Osteoblast (primary cell): ENCODE measurements around the gene KAT7. TPM values are rescaled to one million over a fixed set of nuclear protein-coding genes. Genes with fewer than 3 reads are reported as not detected.

Experiments
- DNase-seq: peaks from one replicate; pipeline ENCODE4 v3.0.0; 2011; ENCODE audit warnings: low spot score, mixed read lengths; ENCODE audit not compliant: insufficient read length; ENCODE audit errors: missing footprints
- H2AFZ ChIP-seq: 2 replicates; pipeline ENCODE4 v1.6.0; 2011; ENCODE audit warnings: mild to moderate bottlenecking, low read length
- H3K27ac ChIP-seq: 2 replicates; pipeline ENCODE4 v1.5.1; 2011; ENCODE audit warnings: mild to moderate bottlenecking, low read depth, low read length, moderate library complexity
- H3K27me3 ChIP-seq: 2 replicates; pipeline ENCODE4 v1.6.0; 2012; ENCODE audit warnings: mild to moderate bottlenecking, control low read depth, inconsistent platforms, low read length, moderate library complexity; ENCODE audit not compliant: insufficient read depth
- H3K36me3 ChIP-seq: 2 replicates; pipeline ENCODE4 v1.5.1; 2011; ENCODE audit warnings: mild to moderate bottlenecking, low read length, control low read depth, moderate library complexity; ENCODE audit not compliant: insufficient read depth
- H3K4me1 ChIP-seq: 2 replicates; pipeline ENCODE4 v1.5.1; 2011; ENCODE audit warnings: mild to moderate bottlenecking, low read length, control low read depth, moderate library complexity; ENCODE audit not compliant: insufficient read depth
- H3K4me2 ChIP-seq: 2 replicates; pipeline ENCODE4 v1.6.0; 2011; ENCODE audit warnings: mild to moderate bottlenecking, low read length; ENCODE audit not compliant: insufficient read depth
- H3K4me3 ChIP-seq: fragments of 200-600 bp; sonication (generic); 3 replicates; pipeline ENCODE4 v1.5.1; 2012; ENCODE audit warnings: mild to moderate bottlenecking, low read length, inconsistent platforms; ENCODE audit not compliant: insufficient read depth
- H3K79me2 ChIP-seq: 2 replicates; pipeline ENCODE4 v1.6.0; 2012; ENCODE audit warnings: mild to moderate bottlenecking, low read length, control low read depth, inconsistent platforms; ENCODE audit not compliant: insufficient read depth
- H3K9me3 ChIP-seq: 2 replicates; pipeline ENCODE4 v1.5.1; 2011; ENCODE audit warnings: low read depth, low read length, control low read depth
- H4K20me1 ChIP-seq: 2 replicates; pipeline ENCODE4 v1.6.0; 2012; ENCODE audit warnings: mild to moderate bottlenecking, low read length, control low read depth; ENCODE audit not compliant: insufficient read depth
- total RNA-seq: library from RNA; depleted of rRNA; stranded (reverse); fragments of >200 nt; gene quantifications from 2 replicates; pipeline ENCODE4 v1.2.3, GENCODE V29; 2012
- TF ChIP-seq, protein P1 (sequence below): IDR thresholded peaks from 2 replicates; pipeline ENCODE4 v1.5.1; 2011; ENCODE audit warnings: mild to moderate bottlenecking, low read depth, low read length, moderate library complexity; ENCODE audit errors: extremely low read depth

Gene KAT7
- total RNA-seq, 1 donor, result 51.4 TPM

GRCh38 chr17:49815761-49816281 is 27.3 kb downstream of the KAT7 start:
- peak overlapping the region; percentile 25 for H3K27ac ChIP-seq
- no peaks in the 10 kb centered on the region for H4K20me1 ChIP-seq
- peaks cover 43% of the 10 kb centered on the region for H3K79me2 ChIP-seq
- H3K4me1 ChIP-seq, result peaks cover 25% of the 10 kb centered on the region
- H3K4me3 ChIP-seq, result no peak overlapping the region
- H3K4me2 ChIP-seq, result no peak overlapping the region
- DNase-seq, result no peak
- TF ChIP-seq, protein P1, sequence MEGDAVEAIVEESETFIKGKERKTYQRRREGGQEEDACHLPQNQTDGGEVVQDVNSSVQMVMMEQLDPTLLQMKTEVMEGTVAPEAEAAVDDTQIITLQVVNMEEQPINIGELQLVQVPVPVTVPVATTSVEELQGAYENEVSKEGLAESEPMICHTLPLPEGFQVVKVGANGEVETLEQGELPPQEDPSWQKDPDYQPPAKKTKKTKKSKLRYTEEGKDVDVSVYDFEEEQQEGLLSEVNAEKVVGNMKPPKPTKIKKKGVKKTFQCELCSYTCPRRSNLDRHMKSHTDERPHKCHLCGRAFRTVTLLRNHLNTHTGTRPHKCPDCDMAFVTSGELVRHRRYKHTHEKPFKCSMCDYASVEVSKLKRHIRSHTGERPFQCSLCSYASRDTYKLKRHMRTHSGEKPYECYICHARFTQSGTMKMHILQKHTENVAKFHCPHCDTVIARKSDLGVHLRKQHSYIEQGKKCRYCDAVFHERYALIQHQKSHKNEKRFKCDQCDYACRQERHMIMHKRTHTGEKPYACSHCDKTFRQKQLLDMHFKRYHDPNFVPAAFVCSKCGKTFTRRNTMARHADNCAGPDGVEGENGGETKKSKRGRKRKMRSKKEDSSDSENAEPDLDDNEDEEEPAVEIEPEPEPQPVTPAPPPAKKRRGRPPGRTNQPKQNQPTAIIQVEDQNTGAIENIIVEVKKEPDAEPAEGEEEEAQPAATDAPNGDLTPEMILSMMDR, result no peak
- H2AFZ ChIP-seq, result no peak overlapping the region
- H3K27me3 ChIP-seq, result no peaks in the 10 kb centered on the region
- H3K36me3 ChIP-seq, result peaks cover 53% of the 10 kb centered on the region
- no peaks in the 10 kb centered on the region for H3K9me3 ChIP-seq

GRCh38 chr17:49817993-49818392 is 29.5 kb downstream of the KAT7 start:
- Histone ChIP-seq H2AFZ (no peak overlapping the region), H3K4me2 (no peak overlapping the region), H3K9me3 (no peaks in the 10 kb centered on the region), H3K4me3 (no peak overlapping the region), H3K27me3 (no peaks in the 10 kb centered on the region), H4K20me1 (no peaks in the 10 kb centered on the region), H3K4me1 (peaks cover 29% of the 10 kb centered on the region), H3K27ac (no peak overlapping the region), H3K36me3 (peaks cover 61% of the 10 kb centered on the region), H3K79me2 (peaks cover 40% of the 10 kb centered on the region)
- TF ChIP-seq, protein P1, result no peak
- DNase-seq, result no peak

DNA sequence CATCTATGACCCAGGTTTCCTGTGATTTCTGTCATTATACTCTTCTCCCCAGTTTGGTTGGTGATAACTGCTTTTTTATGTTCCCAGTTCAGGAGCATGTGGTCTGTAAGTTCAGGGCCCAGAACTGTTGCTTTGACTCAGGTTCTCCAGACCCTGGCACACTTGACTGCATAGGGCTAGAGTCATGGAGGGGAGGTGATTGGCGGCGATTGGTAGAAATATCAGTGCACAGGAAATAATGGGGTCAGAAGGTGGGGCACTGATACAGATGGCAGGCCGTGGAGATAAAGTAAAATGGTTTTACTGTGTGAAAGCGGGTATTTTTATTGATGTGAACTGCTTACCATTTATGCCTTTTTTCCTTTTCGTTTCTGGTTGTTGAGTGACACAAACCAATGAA is 30.7 kb downstream of the KAT7 start:
- DNase-seq, result no peak
- H3K36me3 ChIP-seq, result peaks cover 71% of the 10 kb centered on the region
- H3K27ac ChIP-seq, result no peak overlapping the region

GRCh38 chr17:49819651-49820050 is 31.2 kb downstream of the KAT7 start:
- H4K20me1 ChIP-seq, result no peaks in the 10 kb centered on the region
- H3K27me3 ChIP-seq, result no peaks in the 10 kb centered on the region
- peaks cover 35% of the 10 kb centered on the region for H3K79me2 ChIP-seq
- H3K36me3 ChIP-seq, result peaks cover 74% of the 10 kb centered on the region
- DNase-seq, result no peak
- H3K4me2 ChIP-seq, result no peak overlapping the region
- TF ChIP-seq, protein P1, result no peak
- H3K4me3 ChIP-seq, result no peak overlapping the region
- H3K4me1 ChIP-seq, result peaks cover 25% of the 10 kb centered on the region
- no peak overlapping the region for H3K27ac ChIP-seq
- no peak overlapping the region for H2AFZ ChIP-seq
- no peaks in the 10 kb centered on the region for H3K9me3 ChIP-seq

More for the DNA sequence above, 30.7 kb downstream of the KAT7 start:
- Histone ChIP-seq H3K4me2 (no peak overlapping the region), H2AFZ (no peak overlapping the region), H3K4me3 (no peak overlapping the region), H4K20me1 (no peaks in the 10 kb centered on the region), H3K9me3 (no peaks in the 10 kb centered on the region), H3K27me3 (no peaks in the 10 kb centered on the region), H3K79me2 (peaks cover 38% of the 10 kb centered on the region), H3K4me1 (peaks cover 28% of the 10 kb centered on the region)
- TF ChIP-seq, protein P1, result no peak
